IPS-20b (cell line): ENCODE results near the gene CD177.
"Not testable (repeated sequence)": the region's sequence is repeated elsewhere in the genome, so short reads cannot be mapped to it uniquely, and the experiment has no call there.

Source experiments
- H3K27ac ChIP-seq: one replicate; pipeline ENCODE4 v1.5.1; 2013; ENCODE audit warnings: low read length
- H3K27me3 ChIP-seq: 2 replicates; pipeline ENCODE4 v1.6.1; 2013; ENCODE audit warnings: mild to moderate bottlenecking, low read length, inconsistent platforms; ENCODE audit not compliant: insufficient read depth
- H3K36me3 ChIP-seq: 2 replicates; pipeline ENCODE4 v1.6.1; 2013; ENCODE audit warnings: low read depth, mild to moderate bottlenecking, inconsistent platforms, low read length, moderate library complexity; ENCODE audit not compliant: insufficient read depth
- H3K4me1 ChIP-seq: 2 replicates; pipeline ENCODE4 v1.6.1; 2013; ENCODE audit warnings: mild to moderate bottlenecking, control low read depth, inconsistent platforms, low read length, moderate library complexity; ENCODE audit not compliant: insufficient read depth
- H3K4me3 ChIP-seq: 2 replicates; pipeline ENCODE4 v1.5.1; 2013; ENCODE audit warnings: mild to moderate bottlenecking, low read length, inconsistent platforms
- H3K9ac ChIP-seq: 2 replicates; pipeline ENCODE4 v1.6.1; 2013; ENCODE audit warnings: low read depth, mild to moderate bottlenecking, inconsistent platforms, low read length, moderate library complexity
- H3K9me3 ChIP-seq: 2 replicates; pipeline ENCODE4 v1.6.1; 2013; ENCODE audit warnings: mild to moderate bottlenecking, low read depth, low read length, inconsistent platforms; ENCODE audit not compliant: insufficient read depth

The CD177 gene

DNA sequence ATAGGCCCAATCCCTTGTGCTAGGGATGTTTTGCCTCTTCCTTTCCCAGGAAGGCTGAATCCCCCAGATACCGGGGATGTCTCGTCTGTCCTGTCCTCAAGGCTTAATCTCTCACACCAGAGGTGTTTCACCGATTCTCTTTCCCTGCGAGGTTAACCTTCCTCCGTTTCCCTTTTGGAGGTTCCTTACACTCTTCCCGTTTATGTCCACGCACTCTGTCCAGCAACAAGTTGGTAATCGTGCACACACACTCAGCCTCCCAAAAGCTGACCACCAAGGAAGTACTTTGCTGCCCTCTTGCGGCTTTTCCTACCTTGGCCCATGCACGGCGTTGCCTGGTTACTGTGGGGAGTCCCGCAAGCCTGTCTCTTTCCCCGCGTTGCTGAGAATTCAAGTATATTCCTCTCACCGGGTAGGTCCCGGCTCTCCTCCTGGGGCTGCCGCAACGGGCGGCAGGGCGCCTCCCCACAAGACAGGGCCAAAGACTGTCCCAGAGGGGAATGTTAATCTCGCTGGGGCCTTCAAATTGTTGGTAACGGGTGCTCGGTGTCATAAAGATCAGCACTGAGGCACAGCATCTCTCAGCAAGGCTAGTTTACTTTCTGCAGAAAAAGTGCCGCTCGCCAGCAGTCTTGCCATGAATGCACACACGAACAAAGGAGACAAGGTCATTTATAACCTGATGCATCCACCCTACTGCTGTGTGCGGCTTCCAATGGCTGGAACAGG lies 36.7 kb upstream of the CD177 start:
- H3K4me3 ChIP-seq, result no peak overlapping the region
- H3K27ac ChIP-seq, result no peak overlapping the region
- H3K4me1 ChIP-seq, result no peaks in the 10 kb centered on the region
- peaks cover 18% of the 10 kb centered on the region for H3K9me3 ChIP-seq
- H3K36me3 ChIP-seq, result no peaks in the 10 kb centered on the region
- H3K9ac ChIP-seq, result no peak overlapping the region
- H3K27me3 ChIP-seq, result no peaks in the 10 kb centered on the region

DNA sequence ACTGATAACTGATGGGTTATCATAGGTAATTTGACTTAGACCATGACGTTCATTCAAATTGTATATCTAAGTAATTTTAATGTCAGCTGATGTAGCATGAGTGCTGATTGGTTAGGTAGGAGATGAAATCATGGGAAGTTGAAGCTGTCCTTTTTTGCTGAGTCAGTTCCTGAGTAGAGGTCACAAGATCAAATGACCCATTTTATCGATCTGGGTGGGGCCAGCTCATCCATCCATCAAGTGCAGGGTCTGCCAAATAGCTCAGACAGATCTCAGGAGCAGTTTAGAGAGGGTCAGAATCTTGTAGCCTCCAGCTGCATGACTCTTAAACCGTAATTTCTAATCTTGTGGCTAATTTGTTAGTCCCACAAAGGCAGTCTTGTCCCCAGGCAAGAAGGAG lies 35.3 kb upstream of the CD177 start:
- Histone ChIP-seq H3K9me3 (peaks cover 18% of the 10 kb centered on the region), H3K27ac (no peak overlapping the region), H3K36me3 (no peaks in the 10 kb centered on the region), H3K27me3 (no peaks in the 10 kb centered on the region), H3K4me1 (no peaks in the 10 kb centered on the region), H3K4me3 (no peak overlapping the region), H3K9ac (no peak overlapping the region)

DNA sequence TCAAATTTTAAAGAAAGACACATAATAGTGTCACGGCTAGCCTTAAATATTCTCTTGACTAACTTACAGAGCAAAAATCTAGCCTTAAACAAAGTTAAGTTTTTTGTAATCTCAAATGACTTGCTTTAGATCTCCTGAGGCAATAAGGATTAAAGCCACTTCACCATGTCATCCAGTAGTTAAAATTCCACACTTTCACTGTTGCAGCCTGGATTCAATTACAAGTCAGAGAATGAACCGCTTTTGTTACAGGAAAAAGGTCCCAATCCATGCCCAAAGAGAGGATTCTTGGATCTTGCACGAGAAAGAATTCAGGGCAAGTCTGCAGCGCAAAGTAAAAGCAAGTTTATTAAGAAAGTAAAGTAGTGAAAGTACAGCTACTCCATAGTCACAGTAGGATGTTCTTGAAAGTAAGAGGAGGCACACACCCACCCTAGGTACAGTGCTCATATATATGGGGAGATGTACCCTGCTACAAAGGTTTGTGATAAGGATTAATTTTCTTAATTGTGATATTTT lies 34.6 kb upstream of the CD177 start:
- H3K9ac ChIP-seq, result no peak overlapping the region
- H3K9me3 ChIP-seq, result peaks cover 18% of the 10 kb centered on the region
- no peaks in the 10 kb centered on the region for H3K4me1 ChIP-seq
- H3K36me3 ChIP-seq, result no peaks in the 10 kb centered on the region
- no peaks in the 10 kb centered on the region for H3K27me3 ChIP-seq
- H3K27ac ChIP-seq, result no peak overlapping the region
- H3K4me3 ChIP-seq, result no peak overlapping the region

DNA sequence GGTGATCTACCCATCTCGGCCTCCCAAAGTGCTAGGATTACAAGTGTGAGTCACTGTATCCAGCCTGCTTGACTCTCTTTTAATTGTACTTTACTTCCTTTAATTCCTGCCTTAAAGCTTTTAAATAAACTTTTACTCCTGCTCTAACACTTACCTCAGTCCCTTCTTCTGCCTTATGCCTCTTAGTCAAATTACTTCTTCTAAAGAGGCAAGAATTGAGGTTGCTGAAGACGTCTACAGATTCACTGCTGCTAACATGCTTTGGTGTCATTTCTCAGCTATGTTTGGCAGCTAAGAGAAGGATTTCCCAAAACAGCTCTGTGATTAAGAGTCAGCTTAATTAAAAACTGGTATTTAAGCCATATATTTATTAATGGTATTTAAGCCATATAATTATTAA lies 32.9 kb upstream of the CD177 start:
- Histone ChIP-seq H3K4me1 (no peaks in the 10 kb centered on the region), H3K27me3 (no peaks in the 10 kb centered on the region)

DNA sequence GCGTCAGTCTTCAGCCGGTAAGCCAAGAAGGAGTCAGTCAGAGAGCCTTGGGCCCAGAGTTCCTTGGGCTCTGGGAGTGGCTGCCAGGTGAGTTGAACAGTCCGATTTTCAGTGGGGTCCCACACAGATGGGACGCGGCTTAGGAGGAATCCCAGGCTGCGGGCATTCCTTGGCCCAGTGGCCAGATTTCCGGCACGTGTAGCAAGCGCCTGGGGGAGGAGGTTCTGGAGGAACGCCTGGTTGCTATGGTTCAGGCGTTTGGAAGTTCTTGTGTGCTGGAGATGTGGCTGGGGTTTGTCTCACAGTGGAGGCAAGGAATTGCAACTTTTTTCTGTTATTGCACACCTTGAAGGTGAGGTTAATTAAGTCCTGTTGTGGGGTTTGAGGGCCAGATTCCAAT lies 26.7 kb upstream of the CD177 start:
- H3K4me3 ChIP-seq, H3K27me3 ChIP-seq, H3K4me1 ChIP-seq, H3K36me3 ChIP-seq, H3K9ac ChIP-seq, H3K27ac ChIP-seq: not testable (repeated sequence)
- peaks cover 14% of the 10 kb centered on the region for H3K9me3 ChIP-seq

More for the DNA sequence above, 32.9 kb upstream of the CD177 start:
- H3K36me3 ChIP-seq, result no peaks in the 10 kb centered on the region
- H3K27ac ChIP-seq, result no peak overlapping the region
- H3K4me3 ChIP-seq, result no peak overlapping the region
- H3K9ac ChIP-seq, result no peak overlapping the region
- peaks cover 18% of the 10 kb centered on the region for H3K9me3 ChIP-seq

DNA sequence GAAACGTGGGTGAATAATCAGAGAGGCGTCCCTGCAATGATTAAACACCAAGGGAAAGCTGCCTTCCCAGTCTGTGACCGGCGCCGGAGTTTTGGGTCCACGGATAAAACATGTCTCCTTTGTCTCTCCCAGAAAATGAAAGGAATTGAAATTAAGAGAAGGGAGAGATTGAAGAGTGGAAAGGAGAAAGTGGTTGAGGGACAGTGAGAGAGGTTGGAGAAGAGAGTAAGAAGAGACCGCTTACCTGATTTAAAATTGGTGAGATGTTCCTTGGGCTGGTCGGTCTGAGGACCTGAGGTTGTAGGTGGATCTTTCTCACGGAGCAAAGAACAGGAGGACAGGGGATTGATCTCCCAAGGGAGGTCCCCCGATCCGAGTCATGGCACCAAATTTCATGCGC lies 24.9 kb upstream of the CD177 start:
- H3K9ac ChIP-seq, H3K4me3 ChIP-seq, H3K27me3 ChIP-seq, H3K36me3 ChIP-seq, H3K27ac ChIP-seq: not testable (repeated sequence)
- H3K4me1 ChIP-seq, result peaks cover 17% of the 10 kb centered on the region
- peaks cover 14% of the 10 kb centered on the region for H3K9me3 ChIP-seq

DNA sequence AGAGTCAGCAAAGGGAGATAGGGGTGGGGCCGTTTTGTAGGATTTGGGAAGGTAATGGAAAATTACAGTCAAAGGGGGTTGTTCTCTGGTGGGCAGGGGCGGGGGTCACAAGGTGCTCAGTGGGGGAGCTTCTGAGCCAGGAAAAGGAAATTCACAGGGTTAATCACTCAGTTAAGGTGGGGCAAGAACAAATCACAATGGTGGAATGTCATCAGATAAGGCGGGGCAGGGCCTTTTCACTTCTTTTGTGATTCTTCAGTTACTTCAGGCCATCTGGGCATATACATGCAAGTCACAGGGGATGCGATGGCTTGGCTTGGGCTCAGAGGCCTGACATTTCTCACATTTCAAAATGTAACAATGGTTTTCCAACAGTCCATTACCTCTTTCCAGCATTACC lies 24.4 kb upstream of the CD177 start:
- not testable (repeated sequence) for H3K4me3 ChIP-seq, H3K9ac ChIP-seq, H3K36me3 ChIP-seq, H3K27me3 ChIP-seq, H3K27ac ChIP-seq
- Histone ChIP-seq H3K9me3 (peaks cover 14% of the 10 kb centered on the region), H3K4me1 (peaks cover 17% of the 10 kb centered on the region)

DNA sequence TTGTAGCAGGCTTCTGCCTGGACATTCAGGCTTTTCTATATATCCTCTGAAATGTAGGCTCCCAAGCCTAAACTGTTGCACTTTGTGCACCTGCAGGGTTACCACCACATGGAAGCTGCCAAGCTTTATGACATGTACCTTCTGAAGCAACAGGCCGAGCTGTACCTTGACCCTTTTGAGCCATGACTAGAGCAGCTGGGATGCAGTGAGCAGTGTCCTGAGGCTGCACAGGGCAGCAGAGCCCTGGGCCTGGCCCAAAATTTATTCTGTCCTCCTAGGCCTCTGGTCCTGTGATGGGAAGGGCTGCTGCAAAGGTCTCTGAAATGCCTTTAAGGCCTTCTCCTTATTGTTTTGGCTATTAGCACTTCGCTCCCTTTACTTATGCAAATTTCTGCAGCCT lies 23.5 kb upstream of the CD177 start:
- H3K27ac ChIP-seq, result no peak overlapping the region
- H3K36me3 ChIP-seq, result 0 out of 2 replicates have a peak, but pooled peaks cover 4% of the 10 kb centered on the region
- no peak overlapping the region for H3K9ac ChIP-seq
- H3K4me3 ChIP-seq, result no peak overlapping the region
- H3K4me1 ChIP-seq, result peaks cover 17% of the 10 kb centered on the region
- no peaks in the 10 kb centered on the region for H3K27me3 ChIP-seq
- H3K9me3 ChIP-seq, result peaks cover 14% of the 10 kb centered on the region

DNA sequence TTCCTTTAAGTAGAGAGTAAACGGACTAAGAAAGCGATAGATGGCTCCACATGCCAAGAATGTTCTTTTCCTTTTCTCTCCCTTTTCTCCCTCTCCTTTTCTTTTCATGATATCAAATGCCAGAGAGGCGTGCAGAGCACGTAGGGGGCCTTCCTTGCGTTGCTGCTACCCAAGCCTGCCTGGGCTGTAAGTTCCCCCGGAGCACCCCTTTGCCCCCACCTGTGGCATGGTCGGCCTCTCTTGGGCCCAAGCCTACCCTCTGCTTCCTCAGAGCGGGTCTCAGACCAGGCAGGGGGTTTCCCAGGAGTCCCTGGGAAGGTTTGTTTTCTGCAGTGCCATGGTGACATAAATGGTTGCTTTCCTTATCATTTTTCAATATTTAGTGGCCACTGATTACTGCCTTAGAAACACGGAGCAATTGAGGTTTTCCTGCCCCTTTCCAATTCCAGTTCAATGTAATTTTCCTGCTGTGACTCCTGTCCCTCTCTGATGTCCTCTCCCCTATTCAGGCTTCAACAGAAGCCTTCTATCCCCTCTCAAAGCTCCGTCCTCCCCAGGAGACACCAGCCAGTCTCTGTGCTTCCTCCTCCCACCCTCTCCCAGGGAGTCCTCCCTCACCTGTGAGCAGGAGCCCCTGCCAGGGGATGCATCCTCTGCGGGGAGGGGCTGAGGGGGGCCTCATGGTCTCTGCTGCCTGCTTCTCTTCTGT lies 22.6 kb upstream of the CD177 start:
- no peaks in the 10 kb centered on the region for H3K27me3 ChIP-seq
- H3K9ac ChIP-seq, result no peak overlapping the region
- 0 out of 2 replicates have a peak, but pooled peaks cover 4% of the 10 kb centered on the region for H3K36me3 ChIP-seq
- H3K27ac ChIP-seq, result no peak overlapping the region
- H3K4me1 ChIP-seq, result peaks cover 17% of the 10 kb centered on the region
- peaks cover 14% of the 10 kb centered on the region for H3K9me3 ChIP-seq
- no peak overlapping the region for H3K4me3 ChIP-seq

DNA sequence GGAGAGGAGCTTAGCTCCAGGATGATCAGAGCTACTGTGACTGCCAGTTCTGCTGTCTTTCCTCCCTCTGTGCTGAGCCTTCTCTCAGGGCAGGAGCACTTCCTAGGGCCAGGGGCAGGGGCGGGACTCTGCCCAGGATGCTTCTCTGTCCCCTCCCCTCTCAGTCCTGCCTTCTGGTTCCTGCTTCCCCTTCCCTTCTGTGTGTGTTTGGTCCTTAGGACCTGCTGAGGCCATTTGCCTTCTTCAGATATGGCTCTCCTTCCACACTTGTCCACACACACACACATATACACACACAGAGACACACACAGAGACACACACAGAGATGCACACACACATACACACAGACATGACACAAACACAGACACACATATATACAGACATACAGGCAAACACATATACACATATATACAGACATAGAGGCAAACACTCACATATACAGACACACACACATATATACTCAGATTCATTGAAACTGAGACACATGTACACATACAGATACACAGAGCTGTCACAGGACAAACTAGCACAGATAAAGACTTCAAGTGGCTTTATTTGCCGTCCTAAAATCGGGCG lies 22.0 kb upstream of the CD177 start:
- Histone ChIP-seq H3K9me3 (peaks cover 14% of the 10 kb centered on the region), H3K27me3 (no peaks in the 10 kb centered on the region), H3K36me3 (0 out of 2 replicates have a peak, but pooled peaks cover 4% of the 10 kb centered on the region), H3K4me3 (no peak overlapping the region; the same call in 1 of the 2 replicates), H3K27ac (no peak overlapping the region), H3K9ac (no peak overlapping the region; the same call in 1 of the 2 replicates), H3K4me1 (peaks cover 17% of the 10 kb centered on the region)

DNA sequence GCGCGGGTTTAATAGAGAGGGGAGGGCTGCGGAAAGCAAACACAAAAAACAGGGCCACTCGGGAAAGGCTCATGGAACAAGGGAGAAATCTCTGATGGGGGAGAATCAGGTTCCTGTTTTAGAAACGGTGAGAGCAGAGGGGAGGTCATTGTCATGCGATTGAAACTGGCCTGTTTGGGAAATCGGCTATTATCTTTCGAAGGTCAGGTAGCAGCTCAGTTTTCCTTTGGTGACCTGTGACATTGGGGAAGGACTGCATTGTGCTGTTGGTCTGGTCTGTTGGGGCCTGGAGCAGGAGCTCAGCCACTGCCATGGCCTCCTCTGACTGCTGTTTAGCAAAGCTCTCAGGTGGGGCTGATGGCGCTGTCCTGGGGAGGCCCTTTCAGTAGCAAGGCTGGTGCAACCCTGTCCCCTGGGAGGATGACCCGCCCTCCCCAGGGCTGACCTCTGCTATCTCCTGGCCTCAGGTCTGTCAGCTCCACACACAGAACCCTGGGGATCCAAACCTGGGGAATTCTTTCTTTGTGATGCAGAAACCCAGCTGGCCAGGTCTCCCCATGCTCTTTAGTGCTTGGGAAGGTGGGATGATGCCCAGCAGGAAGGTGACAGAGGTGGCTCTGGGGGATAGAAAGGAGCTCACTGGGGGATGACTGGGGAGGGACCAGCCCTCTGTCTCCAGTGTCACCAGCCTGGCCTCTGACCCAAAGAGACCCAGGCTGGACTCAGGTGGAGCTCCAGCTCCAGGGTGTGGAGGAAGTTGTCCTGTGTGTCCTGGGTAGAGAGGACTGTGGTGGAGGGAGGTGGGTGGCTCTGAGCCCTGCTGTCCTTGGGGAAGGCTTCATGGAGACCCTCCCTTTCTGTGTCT lies 21.2 kb upstream of the CD177 start:
- no peak overlapping the region; the same call in 1 of the 2 replicates for H3K4me3 ChIP-seq
- peaks cover 17% of the 10 kb centered on the region for H3K4me1 ChIP-seq
- 0 out of 2 replicates have a peak, but pooled peaks cover 4% of the 10 kb centered on the region for H3K36me3 ChIP-seq
- H3K27me3 ChIP-seq, result no peaks in the 10 kb centered on the region
- H3K9me3 ChIP-seq, result peaks cover 14% of the 10 kb centered on the region
- no peak overlapping the region; the same call in 1 of the 2 replicates for H3K9ac ChIP-seq
- H3K27ac ChIP-seq, result no peak overlapping the region
